ENCODE data around the gene VAC14. TPM values are rescaled to one million over a fixed set of nuclear protein-coding genes. Genes with fewer than 3 reads are reported as not detected.
A peak's percentile ranks its signal among the peaks of the same experiment; 100 is the strongest.
"Not testable (repeated sequence)": the region's sequence is repeated elsewhere in the genome, so short reads cannot be mapped to it uniquely, and the experiment has no call there.

The VAC14 gene
- polyA plus RNA-seq (8.6 and 13.2 TPM in 2 replicates), polyA minus RNA-seq (24.8 and 28.5 TPM in 2 replicates)

- no peaks in the 10 kb centered on the region for H3K9me2 ChIP-seq (ENCODE audit: insufficient read depth, low read length)
- TF ChIP-seq POLR2AphosphoS5 (IDR thresholded peaks at IDR 0.05): peak; percentile 94
- peak; percentile 46 for TF ChIP-seq RAD21 (conservative IDR thresholded peaks at IDR 0.05)
- no peak for TF ChIP-seq EP300 (conservative IDR thresholded peaks at IDR 0.05; ENCODE audit: poor library complexity, severe bottlenecking)
- TF ChIP-seq EZH2 (IDR thresholded peaks at IDR 0.05; ENCODE audit: borderline replicate concordance, insufficient read depth, low read length, poor library complexity, severe bottlenecking): no peak
- no peak for TF ChIP-seq CTCF (IDR thresholded peaks at IDR 0.05; ENCODE audit: poor library complexity, severe bottlenecking)
- peak; percentile 45 for TF ChIP-seq SMC3 (conservative IDR thresholded peaks at IDR 0.05; ENCODE audit: poor library complexity)
- peak; percentile 86 for TF ChIP-seq TAF1 (IDR thresholded peaks at IDR 0.05; ENCODE audit: low read depth)
- peak; percentile 95 for TF ChIP-seq MXI1 (conservative IDR thresholded peaks at IDR 0.05; ENCODE audit: poor library complexity, severe bottlenecking)
- peak; percentile 46 for TF ChIP-seq REST (IDR thresholded peaks at IDR 0.05; ENCODE audit: borderline replicate concordance)
- H3K36me3 ChIP-seq (ENCODE audit: insufficient read depth, low read length): no peaks in the 10 kb centered on the region
- H3K27ac ChIP-seq (ENCODE audit: low read length): peak within 1 kb of the TSS; percentile 56
- peak within 1 kb of the TSS; percentile 98 for H3K4me2 ChIP-seq (ENCODE audit: low read length)
- no peaks in the 10 kb centered on the region for H3K9me3 ChIP-seq (ENCODE audit: low read length)
- no peaks in the 10 kb centered on the region for H3K27me3 ChIP-seq (ENCODE audit: insufficient read depth, low read depth, low read length)
- H3K4me3 ChIP-seq (ENCODE audit: low read length): peak within 1 kb of the TSS; percentile 81
- no peaks in the 10 kb centered on the region for H3F3A ChIP-seq (ENCODE audit: insufficient read depth, low read length, poor library complexity, severe bottlenecking)
- H4K20me1 ChIP-seq (ENCODE audit: insufficient read depth): no peaks in the 10 kb centered on the region
- H3K79me2 ChIP-seq (replicated peaks; ENCODE audit: insufficient read depth, low read length): peaks cover 39% of the 10 kb centered on the region
- H2AFZ ChIP-seq (ENCODE audit: low read depth, low read length): peak within 1 kb of the TSS; percentile 40
- H3K9ac ChIP-seq (ENCODE audit: low read length): peak within 1 kb of the TSS; percentile 77
Measured at GRCh38 chr16:70800781-70801480, at the start of gene VAC14. TSS of gene VAC14 (minus strand) at chr16:70801158. CDS start at chr16:70800900, 258 bp downstream.

- H3K36me3 ChIP-seq (ENCODE audit: insufficient read depth, low read length): not testable (repeated sequence)
Measured at GRCh38 chr16:70823498-70824118, 22.6 kb upstream of the VAC14 start.

GRCh38 chr16:70822734-70823133 is 21.8 kb upstream of the VAC14 start:
- H3K9ac ChIP-seq (ENCODE audit: low read length); H3K4me2 ChIP-seq (ENCODE audit: low read length); H3K79me2 ChIP-seq (replicated peaks; ENCODE audit: insufficient read depth, low read length); H3K9me2 ChIP-seq (ENCODE audit: insufficient read depth, low read length); H2AFZ ChIP-seq (ENCODE audit: low read depth, low read length); H4K20me1 ChIP-seq (ENCODE audit: insufficient read depth); H3K36me3 ChIP-seq (ENCODE audit: insufficient read depth, low read length); H3K9me3 ChIP-seq (ENCODE audit: low read length); H3K27ac ChIP-seq (ENCODE audit: low read length); H3K27me3 ChIP-seq (ENCODE audit: insufficient read depth, low read depth, low read length); H3F3A ChIP-seq (ENCODE audit: insufficient read depth, low read length, poor library complexity, severe bottlenecking); H3K4me3 ChIP-seq (ENCODE audit: low read length): not testable (repeated sequence)

More at GRCh38 chr16:70823498-70824118, 22.6 kb upstream of the VAC14 start:
- not testable (repeated sequence) for H3K27ac ChIP-seq (ENCODE audit: low read length); H3K4me2 ChIP-seq (ENCODE audit: low read length); H3K27me3 ChIP-seq (ENCODE audit: insufficient read depth, low read depth, low read length); H3K4me3 ChIP-seq (ENCODE audit: low read length); H4K20me1 ChIP-seq (ENCODE audit: insufficient read depth); H3K9me3 ChIP-seq (ENCODE audit: low read length); H3K9me2 ChIP-seq (ENCODE audit: insufficient read depth, low read length); H3F3A ChIP-seq (ENCODE audit: insufficient read depth, low read length, poor library complexity, severe bottlenecking); H2AFZ ChIP-seq (ENCODE audit: low read depth, low read length); H3K79me2 ChIP-seq (replicated peaks; ENCODE audit: insufficient read depth, low read length); H3K9ac ChIP-seq (ENCODE audit: low read length)

DNA sequence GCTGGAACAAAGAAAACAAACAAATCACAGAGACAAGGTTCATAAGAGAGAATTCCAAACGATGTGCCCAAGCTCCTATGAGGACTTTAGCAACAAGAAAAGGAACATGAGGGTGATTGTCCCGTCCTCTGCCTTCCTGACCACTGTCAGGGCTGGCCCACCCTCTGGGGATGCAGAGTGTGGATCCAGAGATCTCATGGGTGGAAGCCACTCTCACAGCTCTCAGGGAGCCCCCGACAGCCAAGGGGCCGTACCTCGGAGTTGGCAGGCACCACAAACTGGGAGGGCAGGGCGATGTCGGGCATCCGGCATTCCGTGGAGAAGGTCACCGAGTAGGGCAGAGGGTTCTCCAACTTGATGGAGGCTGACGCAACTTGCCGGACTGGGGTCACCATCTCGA is 17.1 kb upstream of the VAC14 start:
- H3K9me2 ChIP-seq (ENCODE audit: insufficient read depth, low read length); H3K79me2 ChIP-seq (replicated peaks; ENCODE audit: insufficient read depth, low read length); H3K36me3 ChIP-seq (ENCODE audit: insufficient read depth, low read length); H3K27ac ChIP-seq (ENCODE audit: low read length); H3K9ac ChIP-seq (ENCODE audit: low read length); H4K20me1 ChIP-seq (ENCODE audit: insufficient read depth); H3K4me3 ChIP-seq (ENCODE audit: low read length); H3F3A ChIP-seq (ENCODE audit: insufficient read depth, low read length, poor library complexity, severe bottlenecking); H3K9me3 ChIP-seq (ENCODE audit: low read length); H2AFZ ChIP-seq (ENCODE audit: low read depth, low read length); H3K27me3 ChIP-seq (ENCODE audit: insufficient read depth, low read depth, low read length); H3K4me2 ChIP-seq (ENCODE audit: low read length): not testable (repeated sequence)
